H1 (cell line): ENCODE data around the gene PPP1R14B. TPM values are rescaled to one million over a fixed set of nuclear protein-coding genes. Genes with fewer than 3 reads are reported as not detected.

Experiments used
- CTCF ChIA-PET: fragments of 300-600 bp; sonication (Branson Sonifier 250); formaldehyde crosslinking; loops from one replicate; lab custom pipeline; 2021; ENCODE audit not compliant: partially characterized antibody; lab: Charles Lee
- POLR2A ChIA-PET: fragments of 300-600 bp; sonication (Branson Sonifier 250); formaldehyde crosslinking; loops from one replicate; lab custom pipeline; 2021; ENCODE audit warnings: inconsistent platforms; ENCODE audit not compliant: partially characterized antibody; lab: Charles Lee
- DNase-seq, 2 experiments: peaks; one replicate each; pipeline versions ENCODE4 v3.0.0 to v3.0.0-alpha.2; 2010 to 2022; ENCODE audit warnings: low spot score in 2 of 2, low read depth in 1 of 2, mixed read lengths in 1 of 2
- FAIRE-seq: peaks from 2 replicates; lab custom pipeline; 2011; peaks lifted over from hg19 to GRCh38; lab: Jason Lieb, UNC
- H2AFZ ChIP-seq: 2 replicates; pipeline ENCODE4 v1.8.1; 2012; ENCODE audit warnings: low read length, inconsistent platforms
- H2AK5ac ChIP-seq: 2 replicates; pipeline ENCODE4 v1.6.1; 2013; ENCODE audit warnings: low read depth, low read length
- H2BK120ac ChIP-seq: replicated peaks from 2 replicates; pipeline ENCODE3; 2013; ENCODE audit warnings: low read depth, low read length, inconsistent platforms
- H2BK12ac ChIP-seq: 2 replicates; pipeline ENCODE4 v1.6.1; 2013; ENCODE audit warnings: low read depth, low read length
- H2BK15ac ChIP-seq: 2 replicates; pipeline ENCODE4 v1.6.1; 2013; ENCODE audit warnings: low read length
- H2BK20ac ChIP-seq: 2 replicates; pipeline ENCODE4 v1.6.1; 2013; ENCODE audit warnings: low read length
- H2BK5ac ChIP-seq: 2 replicates; pipeline ENCODE4 v1.6.1; 2013; ENCODE audit warnings: low read depth, low read length
- H3K14ac ChIP-seq: 2 replicates; pipeline ENCODE4 v1.6.1; 2013; ENCODE audit warnings: inconsistent platforms; ENCODE audit not compliant: insufficient read length
- H3K18ac ChIP-seq: 2 replicates; pipeline ENCODE4 v1.6.1; 2013; ENCODE audit warnings: low read length; ENCODE audit errors: extremely low read depth
- H3K23ac ChIP-seq: 2 replicates; pipeline ENCODE4 v1.6.1; 2013; ENCODE audit warnings: inconsistent platforms; ENCODE audit not compliant: insufficient read length
- H3K23me2 ChIP-seq: 2 replicates; pipeline ENCODE4 v1.6.1; 2013; ENCODE audit warnings: low read depth, low read length
- H3K27ac ChIP-seq: 2 replicates; pipeline ENCODE4 v1.6.1; 2011; ENCODE audit warnings: low read depth, low read length, inconsistent platforms
- H3K27me3 ChIP-seq, 4 experiments: replicated peaks in 1 of 4; 1 replicate in 1 of 4; 2 replicates in 3 of 4; pipeline versions ENCODE4 v1.6.1 to v1.8.1; 2011 to 2013; ENCODE audit warnings: low read length in 3 of 4, mild to moderate bottlenecking in 3 of 4, inconsistent platforms in 2 of 4, mixed read lengths in 2 of 4, moderate library complexity in 1 of 4; ENCODE audit not compliant: control insufficient read depth in 3 of 4, insufficient read depth in 3 of 4; ENCODE audit errors: extremely low read depth in 1 of 4
- H3K36me3 ChIP-seq, 4 experiments: 2 replicates each; pipeline versions ENCODE4 v1.6.1 to v1.8.1; 2011 to 2013; ENCODE audit warnings: mild to moderate bottlenecking in 4 of 4, low read length in 3 of 4, moderate library complexity in 2 of 4, control low read depth in 1 of 4, inconsistent platforms in 1 of 4; ENCODE audit not compliant: insufficient read depth in 4 of 4, control insufficient read depth in 2 of 4
- H3K4ac ChIP-seq: replicated peaks from 2 replicates; pipeline ENCODE3; 2013; ENCODE audit warnings: low read length, low read depth, mixed read lengths, inconsistent platforms; ENCODE audit not compliant: insufficient read length
- H3K4me1 ChIP-seq, 4 experiments: replicated peaks in 1 of 4; 1 replicate in 1 of 4; 2 replicates in 3 of 4; pipeline versions ENCODE4 v1.6.1 to v1.8.1; 2011 to 2013; ENCODE audit warnings: low read length in 3 of 4, inconsistent platforms in 2 of 4, mixed read lengths in 1 of 4; ENCODE audit not compliant: insufficient read depth in 4 of 4, control insufficient read depth in 3 of 4
- H3K4me2 ChIP-seq, 2 experiments: 2 replicates each; pipeline versions ENCODE4 v1.6.1 to v1.8.1; 2011 to 2013; ENCODE audit warnings: low read depth in 2 of 2, low read length in 2 of 2, control low read depth in 1 of 2, inconsistent platforms in 1 of 2, mild to moderate bottlenecking in 1 of 2; ENCODE audit not compliant: insufficient read depth in 1 of 2
- H3K4me3 ChIP-seq, 4 experiments: fragments of 200-600, 300-600 bp in 1 of 4; sonication (generic), shearing (Covaris generic), sonication (Bioruptor Twin) in 1 of 4; 2 replicates each; pipeline versions ENCODE4 v1.5.1 to v1.8.1; 2011 to 2016; ENCODE audit warnings: low read length in 4 of 4, low read depth in 3 of 4, control low read depth in 2 of 4, inconsistent platforms in 2 of 4, mild to moderate bottlenecking in 2 of 4, mixed read lengths in 1 of 4, moderate library complexity in 1 of 4; ENCODE audit not compliant: insufficient read depth in 2 of 4; ENCODE audit errors: extremely low read depth in 1 of 4
- H3K56ac ChIP-seq: replicated peaks from 2 replicates; pipeline ENCODE3; 2013; ENCODE audit warnings: low read depth, mild to moderate bottlenecking, mixed read lengths, low read length, inconsistent platforms; ENCODE audit not compliant: insufficient read length
- H3K79me1 ChIP-seq: 2 replicates; pipeline ENCODE4 v1.6.1; 2013; ENCODE audit warnings: low read depth, low read length, control low read depth
- H3K79me2 ChIP-seq, 2 experiments: 2 replicates each; pipeline versions ENCODE4 v1.6.1 to v1.8.1; 2012 to 2013; ENCODE audit warnings: low read length in 2 of 2, mild to moderate bottlenecking in 2 of 2, inconsistent platforms in 1 of 2; ENCODE audit not compliant: insufficient read depth in 2 of 2, control insufficient read depth in 1 of 2
- H3K9ac ChIP-seq, 4 experiments: replicated peaks in 1 of 4; 1 replicate in 1 of 4; 2 replicates in 3 of 4; pipeline versions ENCODE4 v1.6.1 to v1.8.1; 2011 to 2013; ENCODE audit warnings: low read depth in 3 of 4, low read length in 3 of 4, control low read depth in 2 of 4, mild to moderate bottlenecking in 2 of 4, moderate library complexity in 2 of 4, inconsistent platforms in 1 of 4; ENCODE audit errors: extremely low read depth in 1 of 4
- H3K9me3 ChIP-seq, 2 experiments: 2 replicates each; pipeline versions ENCODE4 v1.6.1 to v1.8.1; 2012 to 2013; ENCODE audit warnings: mild to moderate bottlenecking in 2 of 2, moderate library complexity in 2 of 2, control low read depth in 1 of 2, inconsistent platforms in 1 of 2, low read depth in 1 of 2, low read length in 1 of 2, mixed read lengths in 1 of 2; ENCODE audit not compliant: insufficient read depth in 2 of 2
- H4K20me1 ChIP-seq, 2 experiments: replicated peaks in 1 of 2; 2 replicates each; pipeline versions ENCODE3 to v1.8.1; 2011 to 2013; ENCODE audit warnings: inconsistent platforms in 2 of 2, low read length in 2 of 2, mild to moderate bottlenecking in 1 of 2; ENCODE audit not compliant: insufficient read depth in 2 of 2, control insufficient read depth in 1 of 2
- H4K5ac ChIP-seq: 2 replicates; pipeline ENCODE4 v1.6.1; 2013; ENCODE audit warnings: low read length, low read depth, mixed read lengths, inconsistent platforms; ENCODE audit not compliant: insufficient read length
- H4K8ac ChIP-seq: 2 replicates; pipeline ENCODE4 v1.8.0; 2013; ENCODE audit warnings: mild to moderate bottlenecking, moderate library complexity, low read length, inconsistent platforms; ENCODE audit not compliant: insufficient read depth; ENCODE audit errors: extremely low read depth
- H4K91ac ChIP-seq: replicated peaks from 2 replicates; pipeline ENCODE3; 2013; ENCODE audit warnings: low read length, mixed read lengths, inconsistent platforms; ENCODE audit not compliant: insufficient read length
- BCL11A ChIP-seq, 2 experiments: IDR thresholded peaks; one replicate each; pipeline ENCODE4 v1.6.1; 2011; ENCODE audit warnings: low read depth in 2 of 2, low read length in 2 of 2, mild to moderate bottlenecking in 2 of 2
- KDM4A ChIP-seq: IDR thresholded peaks from one replicate; pipeline ENCODE4 v1.7.1; 2012; ENCODE audit warnings: low read depth, mild to moderate bottlenecking, moderate library complexity, low read length, inconsistent platforms; ENCODE audit not compliant: severe bottlenecking
- KDM5A ChIP-seq: fragments of 200-600 bp; IDR thresholded peaks from 2 replicates; pipeline ENCODE4 v1.7.1; 2012; ENCODE audit warnings: mild to moderate bottlenecking, low read length, inconsistent platforms, mixed read lengths
- SIN3A ChIP-seq, 2 experiments: IDR thresholded peaks in 1 of 2; conservative IDR thresholded peaks in 1 of 2; 2 replicates each; pipeline ENCODE4 v1.6.1; 2011 to 2012; ENCODE audit warnings: low read length in 2 of 2, improper control_type of control experiment in 1 of 2, low read depth in 1 of 2, mild to moderate bottlenecking in 1 of 2
- SP1 ChIP-seq: IDR thresholded peaks from 2 replicates; pipeline ENCODE4 v1.6.1; 2011; ENCODE audit warnings: low read depth, low read length
- SRF ChIP-seq: IDR thresholded peaks from 2 replicates; pipeline ENCODE4 v1.6.1; 2011; ENCODE audit warnings: mild to moderate bottlenecking, low read depth, low read length, moderate library complexity
- TCF12 ChIP-seq: IDR thresholded peaks from 2 replicates; pipeline ENCODE4 v1.6.1; 2011; ENCODE audit warnings: low read depth, mild to moderate bottlenecking, low read length
- WGBS, 2 experiments: shearing (Covaris generic) in 1 of 2; methylation state at CpG; one replicate each; pipeline versions ENCODE4 v1.1.6 to v1.1.7; 2013 to 2015; ENCODE audit warnings: low lambda C conversion rate in 2 of 2, mixed read lengths in 2 of 2, inconsistent platforms in 1 of 2, low coverage in 1 of 2, missing lambda C conversion rate in 1 of 2; ENCODE audit not compliant: insufficient replicate concordance in 2 of 2, insufficient coverage in 1 of 2, insufficient read length in 1 of 2; ENCODE audit errors: extremely low coverage in 1 of 2, missing lambda C conversion rate in 1 of 2; 5-methylcytosine and 5-hydroxymethylcytosine counted together
- polyA plus RNA-seq, 7 experiments: library from polyadenylated mRNA; depleted of rRNA in 3 of 7; stranded (reverse) in 5 of 7; unstranded in 2 of 7; fragments of >200 nt in 5 of 7; fragments of 200-250 nt in 2 of 7; gene quantifications; 1 replicate in 5 of 7; 2 replicates in 1 of 7; 4 replicates in 1 of 7; pipeline versions ENCODE4 v1.2.1 to v1.2.3, GENCODE V29; 2011 to 2013; ENCODE audit warnings: missing spikeins in 2 of 7, mixed read lengths in 2 of 7
- total RNA-seq: library from RNA; stranded (reverse); fragmentation: NEBNext Ultra II Directional; extraction: Animal tissue kit (Norgen Biotek cat#: 25700); gene quantifications from 2 replicates; pipeline ENCODE4 v1.2.1, GENCODE V29; 2021
- TF ChIP-seq, protein P1 (sequence below): IDR thresholded peaks from 2 replicates; pipeline ENCODE4 v1.6.1; 2011; ENCODE audit warnings: low read depth, mild to moderate bottlenecking, low read length; ENCODE audit not compliant: insufficient read depth
- TF ChIP-seq, protein P2 (sequence below): IDR thresholded peaks from 2 replicates; pipeline ENCODE4 v1.6.1; 2012; ENCODE audit warnings: low read length, inconsistent platforms

PPP1R14B gene
- total and polyA plus RNA-seq, 2 of the 8 experiments (the other 6 are each of a cell fraction or from before 2014, with no cell fraction given): 265 to 419 TPM

GRCh38 chr11:64250415-64251015 lies 3.8 kb upstream of the PPP1R14B start:
- peaks cover 18% of the 10 kb centered on the region for H3K23me2 ChIP-seq
- peaks cover 6 to 31% of the 10 kb centered on the region in 2 experiments; a peak in 3 of 4 replicates for H3K79me2 ChIP-seq
- 2% methylated on average over 10 of the region's 13 CpGs; no CpG with 5 or more reads in 1 of the 2 experiments for WGBS, 2 experiments
- peak overlapping the region; percentile 99; the same call in 1 of the 2 replicates for H2BK12ac ChIP-seq
- H3K14ac ChIP-seq: no peak overlapping the region
- ChIA-PET CTCF (interaction anchor here (0.6 to 10.0 kb wide), 27 partner anchors 9 to 402 kb away, joined by 3 to 102 read pairs (median 5); partner anchors contain the start of genes CATSPERZ, FERMT3, FKBP2 and NUDT22), POLR2A (interaction anchor here (0.7 to 13.1 kb wide), 21 partner anchors 8 to 272 kb away, joined by 3 to 352 read pairs (median 6); partner anchors contain the start of genes DNAJC4, ESRRA, FKBP2 and KCNK4)
- peak overlapping the region; percentile 93; the same call in 1 of the 2 replicates for H2BK5ac ChIP-seq
- peak overlapping the region; percentile 99; the same call in 1 of the 2 replicates for H2BK15ac ChIP-seq
- no peak overlapping the region for H2AFZ ChIP-seq
- H3K79me1 ChIP-seq: peaks cover 7% of the 10 kb centered on the region
- H3K4me2 ChIP-seq: peak overlapping the region; percentile 73 to 99
- peaks cover 6 to 15% of the 10 kb centered on the region in 2 experiments for H4K20me1 ChIP-seq
- H3K9ac ChIP-seq: peak overlapping the region in 2 of 4 experiments; percentile 67 to 76; a peak in 4 of 7 replicates
- FAIRE-seq: no peak
- no peaks in the 10 kb centered on the region for H3K9me3 ChIP-seq
- peak overlapping the region; percentile 98 for H4K91ac ChIP-seq
- H4K5ac ChIP-seq: peak overlapping the region; percentile 75
- no peak overlapping the region for H2BK120ac ChIP-seq
- H4K8ac ChIP-seq: peak overlapping the region; percentile 76; the same call in 1 of the 2 replicates
- H3K27me3 ChIP-seq: no peaks in the 10 kb centered on the region
- H3K56ac ChIP-seq: peak overlapping the region; percentile 78
- H3K36me3 ChIP-seq: peaks cover 2 to 12% (median 7%) of the 10 kb centered on the region in 4 experiments; a peak in 5 of 8 replicates
- peaks cover 0 to 41% (median 35%) of the 10 kb centered on the region in 4 experiments; a peak in 6 of 7 replicates for H3K4me1 ChIP-seq
- peak overlapping the region; percentile 72; the same call in 1 of the 2 replicates for H3K27ac ChIP-seq
- H3K4ac ChIP-seq: peak overlapping the region; percentile 87
- 0 out of 2 replicates have a peak overlapping the region, but pooled peaks have one; percentile 92 for H2AK5ac ChIP-seq
- H3K18ac ChIP-seq: peak overlapping the region; percentile 98
- no peak overlapping the region for H3K23ac ChIP-seq
- peak overlapping the region; percentile 46 to 73 (median 55) for H3K4me3 ChIP-seq
- peak overlapping the region; percentile 53; the same call in 1 of the 2 replicates for H2BK20ac ChIP-seq
- no peak for DNase-seq
- TF ChIP-seq SIN3A (conservative IDR thresholded peaks at IDR 0.05 in 1 of 2, IDR thresholded peaks at IDR 0.05 in 1 of 2; ENCODE audit: low read depth in 1 of 2, low read length in 2 of 2): no peak
- no peak for TF ChIP-seq BCL11A (IDR thresholded peaks at IDR 0.05; ENCODE audit: low read depth in 2 of 2, low read length in 2 of 2)
- TF ChIP-seq, protein P1, sequence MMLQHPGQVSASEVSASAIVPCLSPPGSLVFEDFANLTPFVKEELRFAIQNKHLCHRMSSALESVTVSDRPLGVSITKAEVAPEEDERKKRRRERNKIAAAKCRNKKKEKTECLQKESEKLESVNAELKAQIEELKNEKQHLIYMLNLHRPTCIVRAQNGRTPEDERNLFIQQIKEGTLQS: no peak
- no peak for TF ChIP-seq KDM5A
- TF ChIP-seq TCF12: no peak
- TF ChIP-seq SRF: no peak
- no peak for TF ChIP-seq KDM4A
- no peak for TF ChIP-seq SP1
- TF ChIP-seq, protein P2, sequence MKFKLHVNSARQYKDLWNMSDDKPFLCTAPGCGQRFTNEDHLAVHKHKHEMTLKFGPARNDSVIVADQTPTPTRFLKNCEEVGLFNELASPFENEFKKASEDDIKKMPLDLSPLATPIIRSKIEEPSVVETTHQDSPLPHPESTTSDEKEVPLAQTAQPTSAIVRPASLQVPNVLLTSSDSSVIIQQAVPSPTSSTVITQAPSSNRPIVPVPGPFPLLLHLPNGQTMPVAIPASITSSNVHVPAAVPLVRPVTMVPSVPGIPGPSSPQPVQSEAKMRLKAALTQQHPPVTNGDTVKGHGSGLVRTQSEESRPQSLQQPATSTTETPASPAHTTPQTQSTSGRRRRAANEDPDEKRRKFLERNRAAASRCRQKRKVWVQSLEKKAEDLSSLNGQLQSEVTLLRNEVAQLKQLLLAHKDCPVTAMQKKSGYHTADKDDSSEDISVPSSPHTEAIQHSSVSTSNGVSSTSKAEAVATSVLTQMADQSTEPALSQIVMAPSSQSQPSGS: no peak
